ENCODE results near the gene TNFRSF14.
"Not testable (repeated sequence)": the region's sequence is repeated elsewhere in the genome, so short reads cannot be mapped to it uniquely, and the experiment has no call there.

The TNFRSF14 gene

DNA sequence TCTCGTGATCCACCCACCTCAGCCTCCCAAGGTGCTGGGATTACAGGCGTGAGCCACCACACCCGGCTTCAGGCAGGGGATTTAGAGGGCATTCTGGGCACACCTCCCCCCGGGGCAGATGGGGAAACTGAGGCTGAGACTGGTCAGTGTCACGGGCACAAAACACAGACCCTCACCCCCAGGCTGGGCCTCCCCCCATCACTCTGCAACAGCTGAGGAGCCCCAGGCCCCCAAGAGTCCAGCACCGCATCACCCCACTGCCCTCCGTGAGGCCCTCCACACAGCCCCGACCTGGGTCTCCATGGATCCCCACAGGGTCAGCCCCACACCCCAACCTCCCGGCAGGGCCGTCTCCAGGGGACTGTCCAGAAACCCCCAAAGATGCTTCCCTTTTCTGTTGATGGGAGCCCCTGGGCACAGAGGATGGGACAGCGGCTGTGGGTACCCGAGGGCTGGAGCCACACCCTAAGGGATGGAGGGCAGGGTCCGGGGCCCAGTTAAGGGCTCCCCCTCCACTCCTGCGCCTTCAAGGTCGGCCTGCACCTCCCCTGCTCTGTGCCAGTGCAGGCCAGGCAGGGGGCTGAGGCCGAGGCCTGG is 11.0 kb downstream of the TNFRSF14 start:
- no peak for DNase-seq (ENCODE audit: low read depth in 3 of 3)

DNA sequence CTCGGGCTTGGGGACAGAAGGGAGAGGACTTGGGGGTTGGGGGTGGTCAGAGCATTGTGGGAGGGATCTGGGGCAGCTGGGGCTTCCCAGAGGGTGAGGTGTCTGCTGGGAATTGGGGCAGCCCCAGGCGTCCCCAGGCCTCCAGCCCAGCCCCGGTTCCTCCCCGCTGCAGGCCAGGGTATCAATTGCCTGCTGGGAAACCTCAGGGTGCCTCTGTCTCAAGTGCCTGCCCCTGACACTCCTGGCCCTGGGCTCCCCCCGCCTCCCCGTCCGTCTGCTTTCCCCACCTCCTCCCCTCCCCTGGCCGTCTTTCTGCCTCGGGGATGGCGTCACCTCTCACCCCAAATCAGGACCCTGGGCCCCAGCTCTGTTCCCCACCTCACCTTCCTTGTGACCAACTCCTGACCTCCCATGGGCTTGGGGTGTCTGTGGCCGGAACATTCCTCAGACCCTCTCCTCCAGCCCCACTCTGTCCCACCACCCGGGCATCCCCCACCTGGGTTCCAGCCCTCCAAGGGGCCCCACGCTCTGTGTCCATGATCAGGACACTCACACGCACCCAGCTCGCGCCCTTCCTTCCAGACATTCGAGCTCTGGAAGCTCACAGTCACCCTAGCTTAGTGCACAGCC is 12.1 kb downstream of the TNFRSF14 start:
- DNase-seq (ENCODE audit: low read depth in 3 of 3): not testable (repeated sequence)

- no peak for DNase-seq (ENCODE audit: low read depth in 3 of 3)
Observed at GRCh38 chr1:2569060-2569459, 12.9 kb downstream of the TNFRSF14 start.

DNA sequence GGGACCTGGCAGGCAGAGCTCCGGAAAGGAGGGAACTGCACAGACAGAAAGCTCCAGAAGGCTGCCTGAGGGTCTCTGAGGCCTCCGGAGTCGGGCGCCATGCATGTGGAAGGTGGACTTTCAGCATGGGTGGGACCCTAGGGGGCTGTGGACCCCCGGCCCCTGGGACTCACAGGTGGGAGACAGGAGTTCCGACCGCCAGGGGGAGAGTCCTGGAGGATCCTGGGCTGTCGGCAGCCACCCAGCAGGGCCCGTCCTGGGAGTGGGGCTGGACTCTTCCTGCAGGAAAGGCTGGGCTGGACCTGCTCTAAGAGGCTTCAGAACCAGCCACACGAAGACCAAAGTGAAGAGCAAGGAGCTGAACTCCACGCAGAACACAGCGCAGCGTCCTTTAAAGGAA is 13.5 kb downstream of the TNFRSF14 start:
- not testable (repeated sequence) for DNase-seq (ENCODE audit: low read depth in 3 of 3)

GRCh38 chr1:2570332-2570731 is 14.2 kb downstream of the TNFRSF14 start:
- no peak for DNase-seq (ENCODE audit: low read depth in 3 of 3)

DNA sequence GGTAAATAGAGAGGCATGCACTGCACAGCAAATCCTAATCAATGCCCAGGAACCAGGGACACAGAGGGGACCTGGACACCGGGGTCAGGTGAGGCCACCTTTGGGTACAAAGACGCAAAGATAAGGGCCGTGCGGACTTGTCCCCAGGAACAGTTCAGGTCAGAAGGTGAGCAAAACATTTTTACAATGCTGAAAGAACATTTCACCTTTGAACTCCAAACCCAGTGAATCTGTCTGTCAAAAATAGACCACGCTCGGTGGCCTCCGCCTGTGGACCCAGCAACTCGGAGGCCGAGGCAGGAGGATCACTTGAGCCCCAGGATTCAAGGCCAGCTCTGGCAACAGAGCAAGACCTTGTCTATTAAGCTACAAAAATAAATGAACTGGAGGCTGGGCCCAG is 15.2 kb downstream of the TNFRSF14 start:
- DNase-seq (ENCODE audit: low read depth in 3 of 3): no peak

- DNase-seq (ENCODE audit: low read depth in 3 of 3): no peak
Observed at GRCh38 chr1:2573250-2573920, 17.2 kb downstream of the TNFRSF14 start.

- DNase-seq (ENCODE audit: low read depth in 3 of 3): no peak
Observed at GRCh38 chr1:2574350-2574749, 18.2 kb downstream of the TNFRSF14 start.

DNA sequence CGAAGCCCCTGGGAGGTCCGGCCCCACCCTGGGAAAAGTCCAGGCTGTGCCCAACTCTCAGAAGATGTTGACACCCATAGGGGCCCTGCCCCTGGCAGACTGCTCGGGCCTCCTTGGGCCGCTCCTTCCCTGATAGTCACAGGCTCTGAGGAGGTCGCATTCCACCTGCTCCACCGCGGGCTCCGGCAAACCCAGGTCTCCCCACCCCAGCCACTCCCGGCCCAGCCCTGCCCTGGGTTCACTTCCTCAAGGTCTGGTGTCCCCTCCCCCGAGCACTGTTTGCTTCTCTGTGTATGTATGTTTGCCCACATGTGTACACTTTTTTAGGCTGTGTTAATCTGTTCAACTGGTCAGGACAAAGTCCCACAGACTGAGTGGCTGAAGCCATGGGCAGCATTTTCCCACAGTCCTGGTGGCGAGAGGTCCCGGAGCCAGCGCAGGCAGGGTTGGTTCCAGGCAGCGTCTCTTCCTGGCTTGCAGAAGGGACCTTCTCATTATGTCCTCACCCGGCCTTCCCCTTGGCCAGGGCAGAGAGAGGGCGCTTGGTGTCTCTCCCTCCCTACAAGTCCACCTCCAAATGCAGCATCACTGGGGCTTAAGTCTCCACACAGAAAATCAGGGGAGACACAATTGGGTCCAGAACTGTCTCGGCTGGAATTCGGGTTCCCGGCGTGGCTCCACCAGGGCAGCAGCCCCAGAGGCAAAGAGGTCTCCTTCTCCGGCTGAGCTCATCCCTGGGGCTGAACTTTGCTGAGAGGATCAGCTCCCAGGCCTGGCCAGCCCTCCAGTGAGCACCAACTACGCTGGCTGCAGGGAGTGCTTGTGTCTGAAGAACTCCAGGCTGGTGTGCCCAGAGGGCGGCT is 19.9 kb downstream of the TNFRSF14 start:
- no peak for DNase-seq (ENCODE audit: low read depth in 3 of 3)

DNA sequence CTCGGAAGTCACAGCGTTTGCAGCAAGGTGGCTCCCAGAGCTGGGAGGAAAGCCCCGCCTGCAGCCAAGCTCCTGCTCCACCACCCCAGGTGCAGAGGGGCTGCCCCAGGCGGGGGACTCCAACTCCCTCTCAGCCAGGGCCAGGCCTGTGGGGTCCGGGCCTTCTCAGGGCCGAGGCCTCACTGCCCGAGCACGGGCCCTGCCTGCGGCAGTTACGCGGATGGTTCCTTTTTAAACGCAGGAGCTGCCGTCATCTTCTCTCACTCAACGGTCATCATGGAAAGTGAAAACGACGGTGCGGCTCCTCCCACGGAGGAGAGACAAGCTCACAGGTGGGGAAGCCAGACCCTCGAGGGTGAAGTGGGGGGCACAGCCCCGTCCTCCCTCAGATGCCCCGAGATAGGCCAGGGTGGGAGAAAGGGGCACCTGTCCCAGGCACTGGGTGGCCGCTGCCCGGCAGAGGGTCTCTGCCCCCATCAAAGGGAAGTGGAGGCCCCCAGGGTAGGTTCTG is 21.4 kb downstream of the TNFRSF14 start:
- DNase-seq (ENCODE audit: low read depth in 3 of 3): peak in 1 of 3 experiments; percentile 50

- no peak for DNase-seq (ENCODE audit: low read depth in 3 of 3)
Observed at GRCh38 chr1:2578758-2579118, 22.6 kb downstream of the TNFRSF14 start.

DNA sequence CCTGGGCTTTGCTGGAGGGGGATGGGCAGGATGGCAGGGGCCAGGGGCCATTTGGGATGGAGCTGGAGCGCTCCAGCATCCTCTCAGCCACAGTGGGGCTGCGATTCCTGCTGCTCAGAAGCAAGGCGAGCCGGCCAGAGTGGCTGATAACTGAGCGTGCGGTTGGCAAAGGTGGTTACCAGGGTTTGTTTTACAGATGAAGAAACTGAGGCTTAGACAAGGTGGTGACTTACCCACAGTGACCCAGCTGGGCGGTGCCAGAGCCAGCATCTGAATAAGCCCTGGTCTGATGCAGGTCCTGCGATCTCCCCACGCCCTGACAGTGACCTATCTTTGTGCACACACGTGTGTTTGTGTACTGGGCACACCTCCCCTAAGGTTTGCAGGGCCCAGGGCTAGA is 24.5 kb downstream of the TNFRSF14 start:
- DNase-seq (ENCODE audit: low read depth in 3 of 3): no peak

DNA sequence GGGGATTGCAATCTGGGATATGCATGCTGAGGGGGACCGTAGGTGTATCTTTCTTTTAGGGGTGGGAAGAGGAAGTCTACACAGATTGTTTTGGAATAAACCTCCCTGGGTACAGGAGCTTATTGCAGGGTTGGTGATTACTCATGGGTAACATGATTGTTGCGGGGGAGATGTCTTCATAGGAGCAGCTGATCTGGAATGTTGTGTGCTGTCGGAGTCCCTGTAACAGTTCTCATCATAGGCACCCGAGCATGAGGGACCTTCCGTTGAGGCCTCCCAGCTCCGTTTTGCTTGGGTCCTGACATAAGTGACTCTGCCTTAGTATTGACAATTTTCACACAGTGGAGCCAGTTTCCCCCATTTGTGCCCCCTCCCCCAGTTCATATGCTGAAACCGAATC is 26.2 kb downstream of the TNFRSF14 start:
- no peak for DNase-seq (ENCODE audit: low read depth in 3 of 3)

- no peak for DNase-seq (ENCODE audit: low read depth in 3 of 3)
Observed at GRCh38 chr1:2583331-2583791, 27.2 kb downstream of the TNFRSF14 start.

DNA sequence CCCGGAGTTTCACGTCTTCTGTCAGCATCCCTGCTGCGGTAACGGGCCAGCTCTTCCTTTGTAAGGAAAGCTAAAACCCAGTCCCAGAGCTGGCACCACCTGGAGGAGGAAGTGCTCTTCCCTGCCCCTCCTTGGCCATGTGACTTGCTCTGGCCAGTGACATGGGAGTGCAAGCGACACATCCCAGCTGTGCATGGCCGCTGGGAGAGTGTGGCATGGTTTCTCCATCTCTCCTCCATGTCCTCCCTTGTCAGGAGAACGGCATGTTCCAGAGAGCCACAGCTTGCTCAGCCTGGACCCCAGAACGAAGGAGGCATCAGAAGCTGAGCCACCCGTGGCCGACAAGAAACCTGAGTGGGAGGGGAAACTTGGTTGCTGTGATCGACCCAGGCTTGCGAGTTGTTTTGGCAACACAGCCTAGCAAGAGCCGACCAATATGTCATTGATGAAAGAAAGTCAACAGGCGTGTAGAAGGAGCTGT is 27.7 kb downstream of the TNFRSF14 start:
- no peak for DNase-seq (ENCODE audit: low read depth in 3 of 3)

GRCh38 chr1:2584686-2585317 is 28.6 kb downstream of the TNFRSF14 start:
- no peak for DNase-seq (ENCODE audit: low read depth in 3 of 3)

DNA sequence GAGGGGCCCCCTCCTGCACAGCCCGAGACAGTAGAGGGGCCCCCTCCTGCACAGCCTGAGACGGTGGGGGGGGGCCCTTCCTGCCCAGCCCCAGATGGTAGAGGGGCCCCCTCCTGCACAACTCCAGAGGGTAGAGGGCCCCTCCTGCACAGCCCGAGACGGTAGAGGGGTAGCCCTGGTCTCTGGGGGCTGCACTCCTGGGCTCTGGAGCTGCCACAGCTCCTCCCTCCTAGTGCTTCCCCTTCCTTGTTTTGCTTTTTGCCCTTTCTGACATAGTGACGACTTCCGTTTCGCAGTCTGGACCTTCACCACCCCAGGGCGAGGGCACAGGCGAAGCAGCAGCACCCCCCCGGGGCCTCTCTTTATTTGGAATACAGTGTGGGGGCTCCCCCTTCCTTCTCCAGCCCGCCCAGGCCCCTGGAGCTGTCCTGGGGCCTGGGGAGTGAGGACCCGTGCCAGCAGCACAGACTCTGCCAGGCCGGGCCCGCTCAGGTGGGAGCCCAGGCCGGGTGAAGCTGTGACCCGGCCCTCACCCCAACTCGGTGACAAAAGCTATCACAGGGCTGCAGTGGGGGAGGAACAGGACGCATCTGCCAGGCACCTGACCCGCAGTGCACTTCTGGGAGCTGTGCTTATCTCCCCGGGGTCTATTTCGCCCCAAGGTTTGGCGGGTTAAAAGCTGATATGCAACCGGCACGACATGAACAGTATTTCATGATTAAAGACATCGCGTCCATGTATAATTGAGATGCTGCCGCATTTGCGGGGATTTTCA is 29.3 kb downstream of the TNFRSF14 start:
- peak in 1 of 3 experiments; percentile 64 for DNase-seq (ENCODE audit: low read depth in 3 of 3)

DNA sequence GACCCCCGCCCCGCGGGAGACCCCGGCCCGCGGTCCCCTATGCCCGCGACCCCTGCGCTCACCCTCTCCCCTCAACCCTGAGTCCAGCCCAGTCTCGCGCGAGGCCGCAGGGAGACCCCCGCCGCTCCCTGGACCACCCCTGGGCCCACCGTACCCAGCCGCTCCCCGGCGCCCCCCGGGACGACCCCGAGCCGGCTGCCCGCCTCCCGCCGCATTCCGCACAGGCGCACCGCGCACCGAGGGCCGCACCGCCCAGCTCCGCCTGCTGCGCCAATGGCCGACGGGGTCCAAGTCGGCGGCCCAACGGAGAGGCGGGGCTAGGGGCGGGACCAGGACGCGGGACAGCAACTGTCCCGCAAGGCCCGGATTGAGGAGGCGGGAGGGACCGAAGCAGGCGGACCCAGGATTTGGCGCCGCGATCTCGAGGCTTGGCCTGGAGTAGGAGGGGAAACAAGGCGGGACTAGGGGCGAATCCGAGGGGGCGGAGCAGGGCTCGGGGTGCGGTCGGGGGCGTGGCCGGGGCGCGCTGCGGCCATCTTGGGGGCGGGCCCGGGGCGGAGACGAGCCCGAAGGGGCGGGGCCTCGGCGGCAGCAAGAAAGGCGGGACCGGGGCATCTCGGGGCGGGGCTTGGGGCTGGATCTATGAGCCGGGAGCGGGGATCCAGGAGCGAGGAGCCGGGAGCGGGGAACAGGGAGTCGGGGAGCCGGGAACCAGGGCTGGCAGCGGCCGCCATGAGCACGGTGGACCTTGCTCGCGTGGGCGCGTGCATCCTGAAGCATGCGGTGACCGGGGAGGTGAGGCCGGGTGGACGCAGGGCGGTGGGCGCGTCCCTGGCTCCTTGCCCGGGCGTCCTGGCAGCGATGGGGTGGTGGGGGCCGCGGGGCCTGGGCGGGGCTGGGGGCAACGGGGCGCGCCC is 30.2 kb downstream of the TNFRSF14 start, which contains the start of gene PRXL2B:
Gene PRXL2B, plus strand, starts transcription at position 624 of the 917 bp plus-strand sequence. Its CDS starts 109 bp downstream, at position 733.
- DNase-seq (ENCODE audit: low read depth in 3 of 3): peak; percentile 93 to 99 (median 97)

All from stimulated activated CD4-positive, alpha-beta T cell treated with anti-CD3 and anti-CD28 coated beads, TNF-alpha, amount 100 ng/mL, for 24 hours (primary cell).